Epithelial cell of proximal tubule (primary cell): ENCODE measurements around the gene KRTDAP. TPM values are rescaled to one million over a fixed set of nuclear protein-coding genes. Genes with fewer than 3 reads are reported as not detected.
A peak's percentile ranks its signal among the peaks of the same experiment; 100 is the strongest.

Experiments used
- DNase-seq: peaks from one replicate; pipeline ENCODE4 v3.0.0-alpha.2; 2011; ENCODE audit warnings: low read depth
- H3K4me3 ChIP-seq: 2 replicates; pipeline ENCODE4 v1.5.1; 2011; ENCODE audit warnings: low read depth, mild to moderate bottlenecking, low read length
- total RNA-seq: library from RNA; depleted of rRNA; stranded (reverse); fragments of >200 nt; gene quantifications from 2 replicates; pipeline ENCODE4 v1.2.3, GENCODE V29; 2015
- TF ChIP-seq, protein P1 (sequence below): conservative IDR thresholded peaks from 2 replicates; pipeline ENCODE4 v1.5.1; 2012; ENCODE audit warnings: low read depth, mild to moderate bottlenecking, low read length

Gene KRTDAP
- total RNA-seq, 1 donor from 2014 or later: not detected

GRCh38 chr19:35512831-35513627 is 22.8 kb upstream of the KRTDAP start:
- TF ChIP-seq, protein P1, sequence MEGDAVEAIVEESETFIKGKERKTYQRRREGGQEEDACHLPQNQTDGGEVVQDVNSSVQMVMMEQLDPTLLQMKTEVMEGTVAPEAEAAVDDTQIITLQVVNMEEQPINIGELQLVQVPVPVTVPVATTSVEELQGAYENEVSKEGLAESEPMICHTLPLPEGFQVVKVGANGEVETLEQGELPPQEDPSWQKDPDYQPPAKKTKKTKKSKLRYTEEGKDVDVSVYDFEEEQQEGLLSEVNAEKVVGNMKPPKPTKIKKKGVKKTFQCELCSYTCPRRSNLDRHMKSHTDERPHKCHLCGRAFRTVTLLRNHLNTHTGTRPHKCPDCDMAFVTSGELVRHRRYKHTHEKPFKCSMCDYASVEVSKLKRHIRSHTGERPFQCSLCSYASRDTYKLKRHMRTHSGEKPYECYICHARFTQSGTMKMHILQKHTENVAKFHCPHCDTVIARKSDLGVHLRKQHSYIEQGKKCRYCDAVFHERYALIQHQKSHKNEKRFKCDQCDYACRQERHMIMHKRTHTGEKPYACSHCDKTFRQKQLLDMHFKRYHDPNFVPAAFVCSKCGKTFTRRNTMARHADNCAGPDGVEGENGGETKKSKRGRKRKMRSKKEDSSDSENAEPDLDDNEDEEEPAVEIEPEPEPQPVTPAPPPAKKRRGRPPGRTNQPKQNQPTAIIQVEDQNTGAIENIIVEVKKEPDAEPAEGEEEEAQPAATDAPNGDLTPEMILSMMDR: no peak
- no peak for DNase-seq
- H3K4me3 ChIP-seq: no peak overlapping the region

- no peak overlapping the region for H3K4me3 ChIP-seq
- TF ChIP-seq, protein P1: no peak
- DNase-seq: no peak
These were observed 21.1 kb upstream of the KRTDAP start for GRCh38 chr19:35511337-35511736.

DNA sequence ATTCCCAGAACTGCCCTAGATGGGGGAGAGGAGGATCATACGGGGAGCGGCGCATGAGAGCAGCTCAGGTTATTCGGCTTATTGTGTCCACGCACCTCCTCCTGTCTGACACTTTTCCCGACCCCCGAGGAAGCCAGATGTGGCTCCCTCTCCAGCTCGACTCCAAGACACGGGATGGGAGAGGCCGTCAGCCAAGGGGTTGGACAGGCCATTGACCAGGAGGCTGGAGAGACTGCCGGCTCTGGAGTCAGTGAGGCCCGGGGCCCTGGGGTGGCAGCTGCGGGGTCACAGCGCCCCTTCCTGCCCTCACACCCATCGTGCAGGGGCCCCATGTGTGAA is 20.3 kb upstream of the KRTDAP start:
- TF ChIP-seq, protein P1: no peak
- DNase-seq: no peak
- H3K4me3 ChIP-seq: peak overlapping the region; percentile 67

- no peak for DNase-seq
- H3K4me3 ChIP-seq: peak overlapping the region; percentile 67
- TF ChIP-seq, protein P1: peak; percentile 92
These were observed 19.8 kb upstream of the KRTDAP start for GRCh38 chr19:35509861-35510625.

- no peak for DNase-seq
- TF ChIP-seq, protein P1: no peak
- H3K4me3 ChIP-seq: peak overlapping the region; percentile 67
These were observed 18.9 kb upstream of the KRTDAP start for GRCh38 chr19:35509018-35509652.

- no peak overlapping the region for H3K4me3 ChIP-seq
- TF ChIP-seq, protein P1: no peak
- no peak for DNase-seq
These were observed 17.9 kb upstream of the KRTDAP start for GRCh38 chr19:35508129-35508528.
